HCT116 (cell line): ENCODE measurements around the gene TRPM3. TPM values are rescaled to one million over a fixed set of nuclear protein-coding genes. Genes with fewer than 3 reads are reported as not detected.

Experiments used
- ATAC-seq: fragments of 200-7000 bp; cut with Tn5 transposase; 2 replicates; pipeline ENCODE4 v1.9.1; 2020; ENCODE audit warnings: mild to moderate bottlenecking, moderate library complexity
- BruUV-seq: library from RNA; stranded (reverse); fragments of 400-500 nt; replicated peaks from 2 replicates; lab custom pipeline; 2021; lab: Mats Ljungman, UMichigan
- CTCF ChIA-PET: fragments of 300-600 bp; sonication (Branson Sonifier 250); formaldehyde crosslinking; loops from one replicate; lab custom pipeline; 2021; ENCODE audit warnings: antibody characterized with exemption; lab: Charles Lee
- POLR2A ChIA-PET: fragments of 300-600, 350-600 bp; sonication (Branson Sonifier 250); formaldehyde crosslinking; loops from one replicate; lab custom pipeline; 2021; ENCODE audit warnings: antibody characterized with exemption; lab: Charles Lee
- RAD21 ChIA-PET, 2 experiments: fragments of 300-600 bp; sonication (Branson Sonifier 250); formaldehyde crosslinking; loops; one replicate each; lab custom pipeline; 2023; ENCODE audit warnings: low total read pairs in 2 of 2; ENCODE audit not compliant: uncharacterized antibody in 2 of 2, unreplicated experiment in 2 of 2, low non-redundant PET in 1 of 2; lab: Charles Lee
- DNase-seq: peaks from one replicate; pipeline ENCODE4 v3.0.0-alpha.2; 2010; ENCODE audit warnings: low read depth, low spot score
- H2AFZ ChIP-seq: fragments of 200-600 bp; shearing (Covaris generic), sonication (generic); 2 replicates; pipeline ENCODE4 v1.6.1; 2017; ENCODE audit warnings: low read depth, mixed run types, mixed read lengths, antibody characterized with exemption, low read length; ENCODE audit not compliant: poor library complexity, severe bottlenecking
- H3K27ac ChIP-seq: 2 replicates; pipeline ENCODE4 v1.5.1; 2012; ENCODE audit warnings: low read depth, low read length
- H3K27me3 ChIP-seq: fragments of 200-600 bp; sonication (generic); 2 replicates; pipeline ENCODE4 v1.6.1; 2016; ENCODE audit warnings: mixed run types, low read length, mixed read lengths; ENCODE audit not compliant: insufficient read depth
- H3K36me3 ChIP-seq, 2 experiments: fragments of 200-500 bp in 1 of 2; fragments of 200-600 bp in 1 of 2; sonication (Bioruptor generic) in 1 of 2; sonication (generic) in 1 of 2; 2 replicates each; pipeline versions ENCODE4 v1.5.1 to v1.6.1; 2014 to 2016; ENCODE audit warnings: low read length in 2 of 2, inconsistent platforms in 1 of 2, mixed read lengths in 1 of 2, mixed run types in 1 of 2; ENCODE audit not compliant: insufficient read depth in 2 of 2, control insufficient read depth in 1 of 2
- H3K4me1 ChIP-seq, 2 experiments: fragments of 200-600 bp in 1 of 2; sonication (generic) in 1 of 2; 2 replicates each; pipeline versions ENCODE4 v1.5.1 to v1.6.1; 2012 to 2017; ENCODE audit warnings: low read length in 2 of 2, inconsistent platforms in 1 of 2, mild to moderate bottlenecking in 1 of 2, mixed read lengths in 1 of 2, mixed run types in 1 of 2, moderate library complexity in 1 of 2; ENCODE audit not compliant: insufficient read depth in 2 of 2, control insufficient read depth in 1 of 2
- H3K4me2 ChIP-seq: fragments of 200-600 bp; sonication (generic); 2 replicates; pipeline ENCODE4 v1.6.1; 2017; ENCODE audit warnings: mixed run types, low read length, mixed read lengths
- H3K4me3 ChIP-seq, 2 experiments: fragments of 200-600 bp in 1 of 2; sonication (generic) in 1 of 2; replicated peaks in 1 of 2; 2 replicates each; pipeline ENCODE4 v1.5.1; 2011 to 2016; ENCODE audit warnings: low read length in 2 of 2, control low read depth in 1 of 2, low read depth in 1 of 2, mild to moderate bottlenecking in 1 of 2, mixed read lengths in 1 of 2, mixed run types in 1 of 2
- H3K79me2 ChIP-seq: fragments of 200-600 bp; sonication (generic); 2 replicates; pipeline ENCODE4 v1.6.1; 2017; ENCODE audit warnings: mild to moderate bottlenecking, mixed run types, low read length, moderate library complexity, mixed read lengths; ENCODE audit not compliant: insufficient read depth
- H3K9ac ChIP-seq: fragments of 200-600 bp; sonication (generic); 2 replicates; pipeline ENCODE4 v1.6.1; 2016; ENCODE audit warnings: low read length, mixed read lengths
- H3K9me2 ChIP-seq: fragments of 200-600 bp; sonication (generic), shearing (Covaris generic); 2 replicates; pipeline ENCODE4 v1.6.1; 2017; ENCODE audit warnings: mixed run types, mild to moderate bottlenecking, moderate library complexity; ENCODE audit not compliant: insufficient read depth
- H3K9me3 ChIP-seq, 2 experiments: fragments of 200-500 bp in 1 of 2; fragments of 200-600 bp in 1 of 2; sonication (Bioruptor generic) in 1 of 2; sonication (generic) in 1 of 2; 2 replicates each; pipeline ENCODE4 v1.6.1; 2014 to 2017; ENCODE audit warnings: low read length in 2 of 2, mixed read lengths in 2 of 2, inconsistent platforms in 1 of 2, low read depth in 1 of 2, mild to moderate bottlenecking in 1 of 2, mixed run types in 1 of 2, moderate library complexity in 1 of 2; ENCODE audit not compliant: control insufficient read depth in 1 of 2, insufficient read depth in 1 of 2
- H4K20me1 ChIP-seq: fragments of 200-600 bp; sonication (generic), shearing (Covaris generic); 2 replicates; pipeline ENCODE4 v1.6.1; 2017; ENCODE audit warnings: mixed run types, mild to moderate bottlenecking, moderate library complexity; ENCODE audit not compliant: insufficient read depth
- CEBPB ChIP-seq: IDR thresholded peaks from 2 replicates; pipeline ENCODE4 v1.6.1; 2012; ENCODE audit warnings: low read depth
- ELF1 ChIP-seq: IDR thresholded peaks from 2 replicates; pipeline ENCODE4 v1.6.1; 2012; ENCODE audit warnings: low read depth, borderline replicate concordance
- FOSL1 ChIP-seq: IDR thresholded peaks from 2 replicates; pipeline ENCODE4 v1.6.1; 2012; ENCODE audit warnings: low read depth
- JUND ChIP-seq: IDR thresholded peaks from 2 replicates; pipeline ENCODE4 v1.6.1; 2012
- POLR2AphosphoS5 ChIP-seq: IDR thresholded peaks from 2 replicates; pipeline ENCODE4 v1.6.1; 2011; ENCODE audit warnings: mild to moderate bottlenecking, low read depth, low read length, moderate library complexity
- RAD21 ChIP-seq: IDR thresholded peaks from 2 replicates; pipeline ENCODE4 v1.6.1; 2012; ENCODE audit warnings: low read depth, mild to moderate bottlenecking
- SIN3A ChIP-seq: IDR thresholded peaks from 2 replicates; pipeline ENCODE4 v1.6.1; 2012; ENCODE audit warnings: low read depth
- ZNF274 ChIP-seq: fragments of 200-500 bp; sonication (Bioruptor generic); IDR thresholded peaks from 2 replicates; pipeline ENCODE4 v1.6.1; 2014; ENCODE audit warnings: mild to moderate bottlenecking, low read depth, low read length, inconsistent platforms
- intact Hi-C: fragments of 100-400 bp; cut with micrococcal nuclease; formaldehyde crosslinking; loops from 2 replicates; pipeline ENCODE4 v1.10.0; 2022
- total RNA-seq: library from RNA; stranded (reverse); gene quantifications from one replicate; pipeline ENCODE4 v1.2.1, GENCODE V29; 2021; ENCODE audit not compliant: unreplicated experiment
- TF ChIP-seq, protein P1 (sequence below): IDR thresholded peaks from 2 replicates; pipeline ENCODE4 v1.6.1; 2012
- TF ChIP-seq, protein P2 (sequence below): IDR thresholded peaks from 2 replicates; pipeline ENCODE4 v1.6.1; 2012; ENCODE audit warnings: low read depth
- TF ChIP-seq, protein P3 (sequence below), 3 experiments: fragments of 200-600 bp in 1 of 3; sonication (generic) in 1 of 3; IDR thresholded peaks in 2 of 3; conservative IDR thresholded peaks in 1 of 3; 2 replicates each; pipeline ENCODE4 v1.5.1; 2012 to 2017; ENCODE audit warnings: low read depth in 2 of 3, low read length in 2 of 3, antibody characterized with exemption in 1 of 3, borderline replicate concordance in 1 of 3, control low read depth in 1 of 3, mild to moderate bottlenecking in 1 of 3, mixed read lengths in 1 of 3, mixed run types in 1 of 3, moderate library complexity in 1 of 3; ENCODE audit not compliant: insufficient read depth in 1 of 3
- TF ChIP-seq, protein P4 (sequence below): IDR thresholded peaks from 2 replicates; pipeline ENCODE4 v1.6.1; 2012
- TF ChIP-seq, protein P5 (sequence below): IDR thresholded peaks from 2 replicates; pipeline ENCODE4 v1.6.1; 2011; ENCODE audit warnings: mild to moderate bottlenecking, low read length, moderate library complexity; ENCODE audit not compliant: insufficient replicate concordance; ENCODE audit errors: extremely low read depth

Gene TRPM3
- total RNA-seq, 1 experiment from 2014 or later = not detected

DNA sequence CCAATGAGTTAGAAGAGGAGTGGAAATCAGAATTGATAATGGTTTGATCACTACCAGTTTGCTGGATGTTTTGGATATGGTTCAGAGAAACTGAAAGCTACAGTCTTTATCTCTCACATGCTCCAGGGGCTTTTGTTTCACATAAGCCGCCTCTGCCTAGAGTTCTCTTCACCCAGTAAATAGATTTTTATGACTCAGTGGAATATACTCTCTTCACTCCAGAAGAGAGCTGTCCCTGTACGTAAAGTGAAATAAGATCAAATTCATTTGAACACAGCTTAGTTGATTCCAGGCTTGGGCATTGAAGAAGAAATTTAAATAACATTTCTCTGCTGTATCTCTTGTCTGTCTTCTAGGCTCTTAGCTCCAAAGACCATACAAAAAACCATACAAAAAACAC lies 184.9 kb downstream of the TRPM3 start:
- no peaks in the 10 kb centered on the region for H3K36me3 ChIP-seq
- H2AFZ ChIP-seq = no peak overlapping the region
- H3K9ac ChIP-seq = no peak overlapping the region
- intact Hi-C loops = no loop called here
- H3K9me3 ChIP-seq = no peaks in the 10 kb centered on the region
- no TSS peak for BruUV-seq
- no peak overlapping the region for H3K27ac ChIP-seq
- no peak for ATAC-seq
- CTCF ChIA-PET = no interaction called here
- POLR2A ChIA-PET = no interaction called here
- no peaks in the 10 kb centered on the region for H3K9me2 ChIP-seq
- no peak for DNase-seq
- no peaks in the 10 kb centered on the region for H4K20me1 ChIP-seq
- H3K4me3 ChIP-seq = no peak overlapping the region
- H3K27me3 ChIP-seq = peaks cover 34% of the 10 kb centered on the region; the same call in 1 of the 2 replicates
- RAD21 ChIA-PET = no interaction called here
- no peak for TF ChIP-seq FOSL1
- TF ChIP-seq, all 23 proteins: peak for 0
- no peaks in the 10 kb centered on the region for H3K4me1 ChIP-seq
- H3K79me2 ChIP-seq = no peaks in the 10 kb centered on the region
- no peak overlapping the region for H3K4me2 ChIP-seq

DNA sequence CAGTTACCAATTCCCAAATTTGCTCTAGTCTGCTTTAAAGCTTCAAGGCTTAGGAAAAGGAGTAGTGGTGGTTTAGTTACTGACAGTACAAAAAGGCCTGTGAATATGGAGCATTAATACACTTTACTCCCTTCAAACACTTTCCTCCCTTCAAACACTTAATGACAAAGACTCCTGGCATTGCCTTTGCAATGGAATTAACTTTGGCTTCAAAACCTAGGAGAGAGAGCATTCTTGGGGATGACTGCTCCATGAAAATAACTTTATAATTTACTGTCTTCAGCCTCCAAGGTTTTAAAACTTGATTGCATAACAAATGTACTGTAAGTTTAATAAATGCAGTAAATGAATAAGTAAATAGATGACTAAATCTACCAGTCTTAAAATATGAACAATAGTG lies 185.6 kb downstream of the TRPM3 start:
- Histone ChIP-seq H3K27me3 (peaks cover 29% of the 10 kb centered on the region; the same call in 1 of the 2 replicates), H3K4me1 (no peaks in the 10 kb centered on the region), H3K9me2 (no peaks in the 10 kb centered on the region), H3K4me3 (no peak overlapping the region), H2AFZ (no peak overlapping the region), H4K20me1 (no peaks in the 10 kb centered on the region), H3K79me2 (no peaks in the 10 kb centered on the region), H3K9ac (no peak overlapping the region), H3K4me2 (no peak overlapping the region), H3K9me3 (no peaks in the 10 kb centered on the region), H3K27ac (no peak overlapping the region), H3K36me3 (no peaks in the 10 kb centered on the region)
- POLR2A ChIA-PET = no interaction called here
- intact Hi-C loops = no loop called here
- ATAC-seq = no peak
- DNase-seq = no peak
- CTCF ChIA-PET = no interaction called here
- RAD21 ChIA-PET = no interaction called here
- BruUV-seq = no TSS peak
- TF ChIP-seq, protein P1, sequence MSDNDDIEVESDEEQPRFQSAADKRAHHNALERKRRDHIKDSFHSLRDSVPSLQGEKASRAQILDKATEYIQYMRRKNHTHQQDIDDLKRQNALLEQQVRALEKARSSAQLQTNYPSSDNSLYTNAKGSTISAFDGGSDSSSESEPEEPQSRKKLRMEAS = no peak
- TF ChIP-seq SIN3A (no peak), ELF1 (no peak), JUND (no peak), FOSL1 (no peak), RAD21 (no peak), CEBPB (no peak), ZNF274 (no peak), POLR2AphosphoS5 (no peak)
- TF ChIP-seq, protein P2, sequence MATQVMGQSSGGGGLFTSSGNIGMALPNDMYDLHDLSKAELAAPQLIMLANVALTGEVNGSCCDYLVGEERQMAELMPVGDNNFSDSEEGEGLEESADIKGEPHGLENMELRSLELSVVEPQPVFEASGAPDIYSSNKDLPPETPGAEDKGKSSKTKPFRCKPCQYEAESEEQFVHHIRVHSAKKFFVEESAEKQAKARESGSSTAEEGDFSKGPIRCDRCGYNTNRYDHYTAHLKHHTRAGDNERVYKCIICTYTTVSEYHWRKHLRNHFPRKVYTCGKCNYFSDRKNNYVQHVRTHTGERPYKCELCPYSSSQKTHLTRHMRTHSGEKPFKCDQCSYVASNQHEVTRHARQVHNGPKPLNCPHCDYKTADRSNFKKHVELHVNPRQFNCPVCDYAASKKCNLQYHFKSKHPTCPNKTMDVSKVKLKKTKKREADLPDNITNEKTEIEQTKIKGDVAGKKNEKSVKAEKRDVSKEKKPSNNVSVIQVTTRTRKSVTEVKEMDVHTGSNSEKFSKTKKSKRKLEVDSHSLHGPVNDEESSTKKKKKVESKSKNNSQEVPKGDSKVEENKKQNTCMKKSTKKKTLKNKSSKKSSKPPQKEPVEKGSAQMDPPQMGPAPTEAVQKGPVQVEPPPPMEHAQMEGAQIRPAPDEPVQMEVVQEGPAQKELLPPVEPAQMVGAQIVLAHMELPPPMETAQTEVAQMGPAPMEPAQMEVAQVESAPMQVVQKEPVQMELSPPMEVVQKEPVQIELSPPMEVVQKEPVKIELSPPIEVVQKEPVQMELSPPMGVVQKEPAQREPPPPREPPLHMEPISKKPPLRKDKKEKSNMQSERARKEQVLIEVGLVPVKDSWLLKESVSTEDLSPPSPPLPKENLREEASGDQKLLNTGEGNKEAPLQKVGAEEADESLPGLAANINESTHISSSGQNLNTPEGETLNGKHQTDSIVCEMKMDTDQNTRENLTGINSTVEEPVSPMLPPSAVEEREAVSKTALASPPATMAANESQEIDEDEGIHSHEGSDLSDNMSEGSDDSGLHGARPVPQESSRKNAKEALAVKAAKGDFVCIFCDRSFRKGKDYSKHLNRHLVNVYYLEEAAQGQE = no peak
- TF ChIP-seq, protein P3, sequence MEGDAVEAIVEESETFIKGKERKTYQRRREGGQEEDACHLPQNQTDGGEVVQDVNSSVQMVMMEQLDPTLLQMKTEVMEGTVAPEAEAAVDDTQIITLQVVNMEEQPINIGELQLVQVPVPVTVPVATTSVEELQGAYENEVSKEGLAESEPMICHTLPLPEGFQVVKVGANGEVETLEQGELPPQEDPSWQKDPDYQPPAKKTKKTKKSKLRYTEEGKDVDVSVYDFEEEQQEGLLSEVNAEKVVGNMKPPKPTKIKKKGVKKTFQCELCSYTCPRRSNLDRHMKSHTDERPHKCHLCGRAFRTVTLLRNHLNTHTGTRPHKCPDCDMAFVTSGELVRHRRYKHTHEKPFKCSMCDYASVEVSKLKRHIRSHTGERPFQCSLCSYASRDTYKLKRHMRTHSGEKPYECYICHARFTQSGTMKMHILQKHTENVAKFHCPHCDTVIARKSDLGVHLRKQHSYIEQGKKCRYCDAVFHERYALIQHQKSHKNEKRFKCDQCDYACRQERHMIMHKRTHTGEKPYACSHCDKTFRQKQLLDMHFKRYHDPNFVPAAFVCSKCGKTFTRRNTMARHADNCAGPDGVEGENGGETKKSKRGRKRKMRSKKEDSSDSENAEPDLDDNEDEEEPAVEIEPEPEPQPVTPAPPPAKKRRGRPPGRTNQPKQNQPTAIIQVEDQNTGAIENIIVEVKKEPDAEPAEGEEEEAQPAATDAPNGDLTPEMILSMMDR (IDR thresholded peaks at IDR 0.05 in 2 of 3, conservative IDR thresholded peaks at IDR 0.05 in 1 of 3; ENCODE audit: borderline replicate concordance in 1 of 3, insufficient read depth in 1 of 3, low read depth in 2 of 3, low read length in 2 of 3) = no peak
- TF ChIP-seq, protein P4, sequence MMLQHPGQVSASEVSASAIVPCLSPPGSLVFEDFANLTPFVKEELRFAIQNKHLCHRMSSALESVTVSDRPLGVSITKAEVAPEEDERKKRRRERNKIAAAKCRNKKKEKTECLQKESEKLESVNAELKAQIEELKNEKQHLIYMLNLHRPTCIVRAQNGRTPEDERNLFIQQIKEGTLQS = no peak
- TF ChIP-seq, protein P5, sequence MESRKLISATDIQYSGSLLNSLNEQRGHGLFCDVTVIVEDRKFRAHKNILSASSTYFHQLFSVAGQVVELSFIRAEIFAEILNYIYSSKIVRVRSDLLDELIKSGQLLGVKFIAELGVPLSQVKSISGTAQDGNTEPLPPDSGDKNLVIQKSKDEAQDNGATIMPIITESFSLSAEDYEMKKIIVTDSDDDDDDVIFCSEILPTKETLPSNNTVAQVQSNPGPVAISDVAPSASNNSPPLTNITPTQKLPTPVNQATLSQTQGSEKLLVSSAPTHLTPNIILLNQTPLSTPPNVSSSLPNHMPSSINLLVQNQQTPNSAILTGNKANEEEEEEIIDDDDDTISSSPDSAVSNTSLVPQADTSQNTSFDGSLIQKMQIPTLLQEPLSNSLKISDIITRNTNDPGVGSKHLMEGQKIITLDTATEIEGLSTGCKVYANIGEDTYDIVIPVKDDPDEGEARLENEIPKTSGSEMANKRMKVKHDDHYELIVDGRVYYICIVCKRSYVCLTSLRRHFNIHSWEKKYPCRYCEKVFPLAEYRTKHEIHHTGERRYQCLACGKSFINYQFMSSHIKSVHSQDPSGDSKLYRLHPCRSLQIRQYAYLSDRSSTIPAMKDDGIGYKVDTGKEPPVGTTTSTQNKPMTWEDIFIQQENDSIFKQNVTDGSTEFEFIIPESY = no peak
